Measurements from ENCODE around the gene FBH1.

- no peak for TF ChIP-seq CTCF (IDR thresholded peaks at IDR 0.05)
- TF ChIP-seq POLR2A (IDR thresholded peaks at IDR 0.05), result no peak
Measured at GRCh38 chr10:5935628-5936027, 45.6 kb downstream of the FBH1 start.
